Subcutaneous abdominal adipose tissue (tissue), 5 donors: Measurements from ENCODE around the gene RUNDC1.

Experiments
- H3K27ac ChIP-seq: one replicate; pipeline ENCODE4 v1.7.0; 2013; ENCODE audit warnings: low read depth, mild to moderate bottlenecking, inconsistent platforms, low read length, moderate library complexity
- H3K27me3 ChIP-seq, 5 donors: one replicate each; pipeline ENCODE4 v1.7.0; 2013; ENCODE audit warnings: low read length in 5 of 5, inconsistent platforms in 1 of 5; ENCODE audit not compliant: control insufficient read depth in 5 of 5, insufficient read depth in 4 of 5
- H3K36me3 ChIP-seq, 5 donors: one replicate each; pipeline ENCODE4 v1.7.0; 2013; ENCODE audit warnings: low read length in 5 of 5; ENCODE audit not compliant: control insufficient read depth in 5 of 5, insufficient read depth in 5 of 5
- H3K4me1 ChIP-seq, 5 donors: one replicate each; pipeline ENCODE4 v1.7.0; 2013; ENCODE audit warnings: low read length in 5 of 5, mild to moderate bottlenecking in 3 of 5, moderate library complexity in 1 of 5; ENCODE audit not compliant: control insufficient read depth in 5 of 5, insufficient read depth in 5 of 5
- H3K4me3 ChIP-seq, 5 donors: one replicate each; pipeline ENCODE4 v1.7.0; 2013; ENCODE audit warnings: low read length in 5 of 5, low read depth in 1 of 5
- H3K9ac ChIP-seq, 5 donors: one replicate each; pipeline ENCODE4 v1.7.0; 2013; ENCODE audit warnings: low read length in 5 of 5, mild to moderate bottlenecking in 4 of 5, moderate library complexity in 3 of 5
- H3K9me3 ChIP-seq, 5 donors: one replicate each; pipeline ENCODE4 v1.7.0; 2013; ENCODE audit warnings: low read length in 5 of 5; ENCODE audit not compliant: control insufficient read depth in 5 of 5
- donor health status: healthy.
- donor health status: healthy.
- donor health status: healthy.
- donor health status: healthy.
- donor health status: healthy.

Gene RUNDC1

DNA sequence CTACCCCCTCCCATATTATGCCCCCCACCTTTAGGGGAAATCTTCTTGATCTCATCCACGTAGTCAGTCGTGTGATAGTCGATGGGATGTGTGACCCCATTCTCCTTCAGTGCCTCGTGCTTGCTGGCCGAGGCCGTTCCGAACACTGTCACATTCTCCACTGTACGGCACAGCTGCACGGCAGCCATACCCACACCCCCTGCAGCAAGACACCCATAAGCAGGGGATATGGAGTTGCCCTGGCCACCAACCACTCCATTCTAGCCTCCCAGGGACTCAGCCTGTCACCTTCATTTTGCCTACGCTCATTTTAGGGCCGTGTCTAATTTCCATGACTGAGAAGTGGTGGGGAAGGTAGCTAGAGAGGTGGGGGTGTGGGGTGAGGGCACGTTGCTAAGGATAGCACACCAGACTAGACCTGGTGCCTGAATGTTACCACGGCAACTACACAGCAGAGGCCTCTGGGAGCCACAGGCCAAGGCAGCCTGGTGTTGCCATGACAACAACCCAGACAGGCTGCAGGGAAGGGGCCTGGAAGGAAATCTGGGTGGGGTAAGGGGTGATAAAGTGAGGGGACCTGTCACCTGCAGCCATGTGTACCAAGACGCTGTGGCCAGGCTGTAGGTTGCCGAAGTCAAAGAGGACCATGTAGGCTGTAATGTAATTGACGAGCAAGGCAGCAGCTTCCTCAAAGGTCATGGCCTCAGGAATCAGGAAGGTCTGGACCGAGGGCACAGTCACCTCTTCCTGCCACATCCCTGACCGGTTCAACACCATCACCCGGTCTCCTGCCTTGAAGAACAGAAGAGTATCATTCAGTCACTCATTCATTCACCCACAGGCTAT lies 37.9 kb downstream of the RUNDC1 start:
- Histone ChIP-seq H3K4me1 (peaks cover 25 to 81% (median 69%) of the 10 kb centered on the region in 5 donors), H3K4me3 (no peak overlapping the region), H3K9ac (peak overlapping the region in 1 of 5 donors; percentile 26)

DNA sequence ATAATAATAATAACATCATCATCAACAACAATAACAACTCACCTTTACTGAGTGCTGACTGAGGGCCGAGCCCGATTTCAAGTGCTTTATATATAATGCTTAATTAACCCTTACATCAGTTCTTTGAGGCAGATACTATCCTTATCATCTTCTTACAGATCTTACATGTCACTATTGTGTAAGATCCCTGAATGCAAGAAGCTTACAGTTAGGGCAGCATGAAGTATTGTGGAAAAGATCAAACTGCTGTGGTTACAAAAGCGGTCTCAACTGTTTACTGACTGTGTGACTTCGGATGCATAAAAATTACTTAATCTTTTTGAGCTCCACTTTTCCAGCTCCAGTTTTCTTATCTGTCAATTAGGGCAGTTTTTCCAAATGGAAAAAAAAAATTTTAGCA lies 38.6 kb downstream of the RUNDC1 start:
- peak overlapping the region; percentile 89 for H3K27ac ChIP-seq
- peak overlapping the region in 1 of 5 donors; percentile 97 for H3K4me3 ChIP-seq
- peaks cover 19 to 74% (median 62%) of the 10 kb centered on the region in 5 donors for H3K4me1 ChIP-seq

More for the DNA sequence above, 37.9 kb downstream of the RUNDC1 start:
- H3K27ac ChIP-seq: peak overlapping the region; percentile 89
- H3K36me3 ChIP-seq: peaks cover 0 to 54% (median 44%) of the 10 kb centered on the region in 5 donors
- H3K9me3 ChIP-seq: no peaks in the 10 kb centered on the region
- no peaks in the 10 kb centered on the region for H3K27me3 ChIP-seq

GRCh38 chr17:43019418-43019817 lies 39.1 kb downstream of the RUNDC1 start:
- Histone ChIP-seq H3K9me3 (no peaks in the 10 kb centered on the region), H3K9ac (peak overlapping the region in 4 of 5 donors; percentile 1 to 70 (median 46)), H3K4me3 (peak overlapping the region; percentile 17 to 99 (median 86)), H3K36me3 (peaks cover 0 to 43% (median 33%) of the 10 kb centered on the region in 5 donors), H3K27me3 (no peaks in the 10 kb centered on the region), H3K27ac (peak overlapping the region; percentile 89), H3K4me1 (peaks cover 18 to 73% (median 62%) of the 10 kb centered on the region in 5 donors)

More for the DNA sequence above, 38.6 kb downstream of the RUNDC1 start:
- H3K36me3 ChIP-seq: peaks cover 0 to 47% (median 37%) of the 10 kb centered on the region in 5 donors
- H3K27me3 ChIP-seq: no peaks in the 10 kb centered on the region
- H3K9me3 ChIP-seq: no peaks in the 10 kb centered on the region
- no peak overlapping the region for H3K9ac ChIP-seq

GRCh38 chr17:43020030-43020621 lies 39.8 kb downstream of the RUNDC1 start:
- peaks cover 14 to 72% (median 59%) of the 10 kb centered on the region in 5 donors for H3K4me1 ChIP-seq
- H3K4me3 ChIP-seq: peak overlapping the region; percentile 17 to 99 (median 86)
- peak overlapping the region in 4 of 5 donors; percentile 1 to 70 (median 46) for H3K9ac ChIP-seq

GRCh38 chr17:43020789-43021740 lies 40.7 kb downstream of the RUNDC1 start:
- Histone ChIP-seq H3K4me1 (peaks cover 9 to 65% (median 53%) of the 10 kb centered on the region in 5 donors), H3K36me3 (peaks cover 0 to 26% (median 18%) of the 10 kb centered on the region in 5 donors)

More at GRCh38 chr17:43020030-43020621, 39.8 kb downstream of the RUNDC1 start:
- Histone ChIP-seq H3K27ac (peak overlapping the region; percentile 89), H3K36me3 (peaks cover 0 to 36% (median 26%) of the 10 kb centered on the region in 5 donors), H3K9me3 (no peaks in the 10 kb centered on the region), H3K27me3 (no peaks in the 10 kb centered on the region)

DNA sequence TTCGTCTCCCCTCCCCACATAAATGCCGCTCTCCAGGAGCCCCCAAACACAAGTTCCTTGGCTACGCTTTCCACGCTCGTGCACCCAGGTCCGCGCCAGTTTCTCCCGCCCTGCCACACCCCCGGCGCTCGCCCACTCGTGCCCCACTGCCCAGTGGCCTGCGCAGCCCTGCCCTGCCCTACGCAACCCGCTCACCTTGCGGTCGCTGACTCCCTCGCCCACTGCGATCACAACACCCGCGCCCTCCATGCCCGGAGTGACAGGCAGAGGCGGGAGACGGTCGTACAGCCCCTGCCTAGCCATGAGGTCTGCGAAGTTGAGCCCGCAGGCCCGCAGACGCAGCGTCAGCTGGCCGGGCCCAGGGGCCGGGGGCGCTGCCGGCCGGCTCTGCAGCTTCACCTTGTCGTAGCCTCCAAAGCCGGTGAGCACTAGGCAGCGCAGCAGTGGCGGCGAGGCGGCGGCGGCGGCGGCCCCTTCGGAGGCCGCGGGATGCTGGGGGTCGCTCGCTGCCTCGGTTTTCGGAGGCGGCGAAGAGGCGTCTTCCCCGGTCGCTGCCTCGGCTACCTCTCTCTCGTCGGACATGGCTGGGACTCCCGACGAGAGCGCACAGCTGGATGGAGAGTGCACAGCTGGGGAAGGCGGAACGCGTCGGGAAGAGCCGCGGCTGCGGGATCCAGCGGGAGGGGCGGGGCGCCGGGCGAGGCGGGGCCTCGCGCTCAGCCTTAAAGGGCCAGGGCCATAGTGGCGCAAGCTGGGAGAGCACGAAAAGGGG lies 41.6 kb downstream of the RUNDC1 start, which contains the start of gene VAT1:
Gene VAT1 (minus strand): TSS at position 645 of the 772 bp plus-strand sequence. CDS start 63 bp downstream, at position 582.
- Histone ChIP-seq H3K27me3 (no peaks in the 10 kb centered on the region), H3K9me3 (no peaks in the 10 kb centered on the region), H3K4me1 (peaks cover 5 to 59% (median 47%) of the 10 kb centered on the region in 5 donors), H3K4me3 (peak within 1 kb of the TSS; percentile 84 to 100 (median 97)), H3K9ac (peak within 1 kb of the TSS; percentile 38 to 91 (median 88)), H3K36me3 (peaks cover 0 to 20% (median 13%) of the 10 kb centered on the region in 5 donors), H3K27ac (peak within 1 kb of the TSS; percentile 89)

More at GRCh38 chr17:43020789-43021740, 40.7 kb downstream of the RUNDC1 start:
- Histone ChIP-seq H3K27me3 (no peaks in the 10 kb centered on the region), H3K9me3 (no peaks in the 10 kb centered on the region), H3K27ac (peak overlapping the region; percentile 89), H3K9ac (peak overlapping the region; percentile 38 to 91 (median 88)), H3K4me3 (peak overlapping the region; percentile 84 to 100 (median 97))

GRCh38 chr17:43024407-43025289 lies 44.3 kb downstream of the RUNDC1 start, which contains the start of gene RND2:
Gene RND2 (plus strand): TSS chr17:43025231. CDS start chr17:43025348, 117 bp downstream.
- Histone ChIP-seq H3K4me3 (peak within 1 kb of the TSS; percentile 64 to 78 (median 71)), H3K9ac (peak within 1 kb of the TSS in 4 of 5 donors; percentile 55 to 74 (median 63)), H3K9me3 (no peaks in the 10 kb centered on the region), H3K27me3 (no peaks in the 10 kb centered on the region), H3K4me1 (peaks cover 4 to 44% (median 29%) of the 10 kb centered on the region in 5 donors), H3K36me3 (no peaks in the 10 kb centered on the region), H3K27ac (no peak within 1 kb of the TSS)

DNA sequence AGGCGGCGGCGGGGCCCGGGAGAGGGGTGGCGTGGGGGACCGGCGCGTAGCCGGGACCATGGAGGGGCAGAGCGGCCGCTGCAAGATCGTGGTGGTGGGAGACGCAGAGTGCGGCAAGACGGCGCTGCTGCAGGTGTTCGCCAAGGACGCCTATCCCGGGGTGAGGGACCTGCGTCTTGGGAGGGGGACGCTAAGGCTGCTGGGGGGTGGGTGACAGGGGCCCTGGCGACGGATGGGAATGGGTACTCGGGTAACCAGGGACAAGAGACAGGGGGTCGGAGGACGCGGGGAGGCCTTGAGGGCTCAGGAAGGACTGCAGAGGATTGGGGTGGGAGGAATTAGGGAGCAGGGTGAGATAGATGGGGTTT lies 44.9 kb downstream of the RUNDC1 start:
- Histone ChIP-seq H3K9ac (no peak overlapping the region), H3K9me3 (no peaks in the 10 kb centered on the region), H3K27ac (no peak overlapping the region), H3K36me3 (no peaks in the 10 kb centered on the region), H3K4me1 (peaks cover under 1 to 43% (median 28%) of the 10 kb centered on the region in 5 donors), H3K4me3 (peak overlapping the region in 3 of 5 donors; percentile 11 to 56 (median 43)), H3K27me3 (no peaks in the 10 kb centered on the region)
